RWPE1 (cell line): Measurements from ENCODE around the gene STX7.

ENCODE experiments used
- CTCF ChIA-PET: fragments of 350-600 bp; sonication (Branson Sonifier 250); formaldehyde crosslinking; extraction: SDS; loops from one replicate; lab custom pipeline; 2021; lab: Yijun Ruan, JAX
- POLR2A ChIA-PET: fragments of 400-600 bp; formaldehyde crosslinking; extraction: SDS; loops from one replicate; lab custom pipeline; 2020; ENCODE audit warnings: antibody characterized with exemption; ENCODE audit not compliant: low non-redundant PET; lab: Yijun Ruan, JAX
- DNase-seq: peaks from one replicate; pipeline ENCODE4 v3.0.0; 2012; ENCODE audit warnings: low spot score
- H3K27ac ChIP-seq: fragments of 450-650 bp; 2 replicates; pipeline ENCODE4 v1.5.1; 2017
- TF ChIP-seq, protein P1 (sequence below): fragments of 450-650 bp; conservative IDR thresholded peaks from 2 replicates; pipeline ENCODE4 v1.5.1; 2017; ENCODE audit warnings: low read depth, mild to moderate bottlenecking

STX7 gene

DNA sequence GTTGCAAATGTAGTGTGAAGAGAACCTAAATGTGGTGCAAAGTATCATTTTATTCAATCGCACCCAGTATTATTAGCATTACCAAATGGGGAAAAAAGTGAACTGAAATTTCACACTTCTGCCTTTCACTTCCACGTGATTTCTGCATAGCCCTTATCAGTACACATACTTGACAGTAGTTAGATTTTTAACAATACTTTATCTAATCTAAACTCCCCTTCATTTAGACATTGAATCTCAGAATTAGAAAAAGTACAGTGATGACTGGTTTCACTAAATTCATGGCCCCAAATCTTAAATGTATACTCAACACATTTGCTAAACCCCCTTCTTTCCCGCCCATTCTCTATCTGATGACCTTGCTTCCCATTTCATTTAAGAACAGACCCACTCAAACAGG is 14.3 kb downstream of the STX7 start:
- POLR2A ChIA-PET: no interaction called here
- TF ChIP-seq, protein P1, sequence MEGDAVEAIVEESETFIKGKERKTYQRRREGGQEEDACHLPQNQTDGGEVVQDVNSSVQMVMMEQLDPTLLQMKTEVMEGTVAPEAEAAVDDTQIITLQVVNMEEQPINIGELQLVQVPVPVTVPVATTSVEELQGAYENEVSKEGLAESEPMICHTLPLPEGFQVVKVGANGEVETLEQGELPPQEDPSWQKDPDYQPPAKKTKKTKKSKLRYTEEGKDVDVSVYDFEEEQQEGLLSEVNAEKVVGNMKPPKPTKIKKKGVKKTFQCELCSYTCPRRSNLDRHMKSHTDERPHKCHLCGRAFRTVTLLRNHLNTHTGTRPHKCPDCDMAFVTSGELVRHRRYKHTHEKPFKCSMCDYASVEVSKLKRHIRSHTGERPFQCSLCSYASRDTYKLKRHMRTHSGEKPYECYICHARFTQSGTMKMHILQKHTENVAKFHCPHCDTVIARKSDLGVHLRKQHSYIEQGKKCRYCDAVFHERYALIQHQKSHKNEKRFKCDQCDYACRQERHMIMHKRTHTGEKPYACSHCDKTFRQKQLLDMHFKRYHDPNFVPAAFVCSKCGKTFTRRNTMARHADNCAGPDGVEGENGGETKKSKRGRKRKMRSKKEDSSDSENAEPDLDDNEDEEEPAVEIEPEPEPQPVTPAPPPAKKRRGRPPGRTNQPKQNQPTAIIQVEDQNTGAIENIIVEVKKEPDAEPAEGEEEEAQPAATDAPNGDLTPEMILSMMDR: no peak
- CTCF ChIA-PET: no interaction called here
- DNase-seq: no peak
- no peak overlapping the region for H3K27ac ChIP-seq

DNA sequence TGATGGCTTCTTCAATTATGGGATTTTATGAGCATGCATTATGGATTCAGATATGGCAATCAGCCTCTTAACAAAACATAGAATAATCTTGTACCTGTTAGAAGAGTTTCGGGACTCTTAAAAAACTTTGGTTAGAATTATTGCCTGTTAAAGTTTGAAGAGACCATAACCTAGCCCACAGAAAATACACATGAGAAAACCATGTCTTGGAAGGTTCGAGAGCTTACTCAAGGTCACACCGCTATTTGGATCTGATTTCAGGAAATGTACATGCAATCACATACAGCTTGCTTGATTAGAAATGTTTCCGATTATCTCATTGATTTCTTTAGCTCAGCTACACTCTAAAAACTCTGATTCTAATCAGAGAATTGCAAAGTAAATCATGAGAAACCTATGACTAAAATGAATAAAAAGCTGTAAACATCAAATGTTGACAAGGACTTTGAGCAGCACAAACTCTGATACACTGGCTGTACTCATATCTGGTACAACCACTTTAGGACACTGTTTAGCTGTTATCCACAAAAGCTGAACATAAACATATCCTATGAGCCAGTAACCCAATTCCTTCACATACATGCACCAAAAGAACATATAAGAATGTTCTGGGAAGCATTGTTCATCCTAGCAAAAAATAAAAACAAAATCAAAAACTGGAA is 16.3 kb downstream of the STX7 start:
- TF ChIP-seq, protein P1: no peak
- ChIA-PET POLR2A (no interaction called here), CTCF (no interaction called here)
- H3K27ac ChIP-seq: no peak overlapping the region
- no peak for DNase-seq

DNA sequence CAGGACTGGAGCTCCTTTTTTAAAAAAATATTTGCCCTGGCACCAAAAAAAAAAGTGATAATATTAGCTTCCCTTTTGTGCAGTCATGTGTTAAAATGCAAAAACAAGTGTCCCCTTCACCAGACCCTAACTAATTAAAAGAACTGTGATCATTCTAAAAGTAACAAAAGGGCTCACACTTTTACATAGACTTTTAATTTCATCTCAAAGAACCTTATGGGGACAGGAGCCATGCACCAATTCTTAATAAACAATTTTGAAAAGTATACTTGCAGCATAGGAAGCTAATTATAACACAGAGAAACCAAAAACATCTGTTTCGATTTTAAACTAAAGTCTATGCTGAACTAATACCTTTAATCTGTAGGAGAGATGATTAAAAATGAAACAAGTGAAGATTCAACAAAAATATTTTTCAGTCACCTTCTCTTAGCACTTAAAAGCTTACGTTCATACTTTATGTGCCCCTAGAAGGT is 17.3 kb downstream of the STX7 start:
- ChIA-PET CTCF (interaction anchor here (1.5 kb wide), 1 partner anchor 11 kb away, joined by 3 read pairs; no protein-coding TSS in a partner anchor), POLR2A (no interaction called here)
- TF ChIP-seq, protein P1: no peak
- no peak overlapping the region for H3K27ac ChIP-seq
- DNase-seq: no peak

DNA sequence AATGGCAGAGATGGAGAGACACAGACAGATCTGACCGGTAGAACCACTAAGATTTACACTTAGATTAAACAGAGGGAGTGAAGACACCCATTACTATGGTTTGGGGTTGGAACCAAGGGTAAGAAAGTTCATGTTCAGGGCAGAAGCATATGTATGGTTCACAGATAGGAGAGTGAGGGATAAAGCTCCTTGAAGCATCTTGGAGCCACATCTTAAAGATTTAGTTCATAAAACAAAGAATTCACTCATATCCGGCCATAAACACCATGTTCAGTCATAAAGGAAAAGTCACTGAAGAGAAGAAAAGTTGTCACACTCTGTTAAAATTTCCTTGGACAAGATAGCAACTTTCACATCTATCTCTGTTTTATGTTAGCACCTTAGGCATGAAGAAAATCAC is 18.0 kb downstream of the STX7 start:
- ChIA-PET CTCF (interaction anchor here (0.6 to 1.5 kb wide), 2 partner anchors 11 to 473 kb away, joined by 3 to 5 read pairs; no protein-coding TSS in a partner anchor), POLR2A (no interaction called here)
- no peak for DNase-seq
- no peak overlapping the region for H3K27ac ChIP-seq
- TF ChIP-seq, protein P1: no peak

DNA sequence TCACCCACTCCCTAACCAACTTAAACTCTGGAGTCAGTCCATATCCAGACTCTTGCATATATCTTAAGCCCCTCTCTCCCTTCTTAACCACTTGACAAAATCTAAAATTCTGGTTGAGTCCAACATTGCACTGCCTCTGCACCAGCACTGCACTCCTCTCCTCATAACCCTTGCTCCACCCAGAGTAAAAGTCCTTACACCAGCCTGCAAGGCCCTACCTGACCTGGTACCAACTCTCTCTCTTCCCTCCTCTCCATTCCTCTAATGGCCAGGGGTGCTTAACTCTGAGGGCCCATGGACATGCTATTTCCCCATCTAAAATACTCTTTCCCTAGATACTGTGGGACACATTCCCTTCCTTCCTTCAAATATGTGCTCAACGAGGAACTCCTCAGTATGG is 21.0 kb downstream of the STX7 start:
- no peak for DNase-seq
- ChIA-PET CTCF (no interaction called here), POLR2A (no interaction called here)
- no peak overlapping the region for H3K27ac ChIP-seq
- TF ChIP-seq, protein P1: no peak

DNA sequence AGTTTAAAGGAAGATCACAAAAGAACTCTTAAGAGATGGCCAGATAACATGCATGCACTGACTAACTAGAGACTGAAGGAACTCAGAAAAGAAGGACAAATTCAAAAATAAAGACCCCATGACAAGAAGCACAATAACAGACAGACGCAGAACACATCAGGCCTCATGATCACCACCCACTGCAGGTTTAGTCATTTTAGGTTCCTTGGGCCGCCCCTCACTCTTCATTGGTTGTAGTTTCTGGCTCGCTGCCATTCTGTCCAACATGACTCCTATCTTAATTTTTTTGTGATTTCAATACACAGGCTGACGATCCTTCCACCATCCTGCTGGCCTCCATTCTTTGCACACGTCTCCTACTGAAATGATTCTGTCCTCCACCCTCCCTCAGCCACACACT is 21.6 kb downstream of the STX7 start:
- DNase-seq: no peak
- H3K27ac ChIP-seq: no peak overlapping the region
- TF ChIP-seq, protein P1: no peak
- POLR2A ChIA-PET: no interaction called here
- CTCF ChIA-PET: no interaction called here
